Tibial artery (tissue), 4 donors: Measurements from ENCODE around the gene CRYGA.
"Not testable (repeated sequence)": the region's sequence is repeated elsewhere in the genome, so short reads cannot be mapped to it uniquely, and the experiment has no call there.

Experiments used
- DNase-seq, 2 donors: peaks; one replicate each; pipeline ENCODE4 v3.0.0-alpha.2; 2019
- H3K27ac ChIP-seq, 2 donors: fragments of 200-600 bp; sonication (generic) in 1 of 2; 1 replicate in 1 of 2; 2 replicates in 1 of 2; pipeline ENCODE4 v1.5.1; 2018 to 2019; ENCODE audit warnings: mild to moderate bottlenecking in 1 of 2
- H3K27me3 ChIP-seq, 2 donors: fragments of 200-600 bp; sonication (generic) in 1 of 2; one replicate each; pipeline versions ENCODE4 v1.5.1 to v1.6.0; 2016 to 2019
- H3K36me3 ChIP-seq, 3 donors: fragments of 200-600 bp; sonication (generic) in 2 of 3; one replicate each; pipeline ENCODE4 v1.5.1; 2016 to 2019; ENCODE audit warnings: mild to moderate bottlenecking in 2 of 3
- H3K4me1 ChIP-seq, 4 donors: fragments of 200-600 bp; sonication (generic) in 2 of 4; 1 replicate in 3 of 4; 2 replicates in 1 of 4; pipeline ENCODE4 v1.5.1; 2016 to 2019
- H3K4me3 ChIP-seq, 2 donors: fragments of 200-600 bp; sonication (generic) in 1 of 2; 1 replicate in 1 of 2; 2 replicates in 1 of 2; pipeline ENCODE4 v1.5.1; 2018 to 2019; ENCODE audit warnings: mild to moderate bottlenecking in 2 of 2
- H3K9me3 ChIP-seq, 3 donors: fragments of 200-600 bp; sonication (generic) in 1 of 3; one replicate each; pipeline ENCODE4 v1.5.1; 2016 to 2019
- intact Hi-C: fragments of 100-400 bp; cut with DNase I; formaldehyde crosslinking; loops from one replicate; pipeline ENCODE4 v1.15.0; 2023; ENCODE audit warnings: low total_unique reads
- TF ChIP-seq, protein P1 (sequence below), 2 experiments: fragments of 200-600 bp in 1 of 2; fragments of 450-650 bp in 1 of 2; IDR thresholded peaks; one replicate each; pipeline ENCODE4 v1.5.1; 2017 to 2019; ENCODE audit warnings: antibody characterized with exemption in 2 of 2, mild to moderate bottlenecking in 1 of 2, moderate library complexity in 1 of 2

CRYGA gene

DNA sequence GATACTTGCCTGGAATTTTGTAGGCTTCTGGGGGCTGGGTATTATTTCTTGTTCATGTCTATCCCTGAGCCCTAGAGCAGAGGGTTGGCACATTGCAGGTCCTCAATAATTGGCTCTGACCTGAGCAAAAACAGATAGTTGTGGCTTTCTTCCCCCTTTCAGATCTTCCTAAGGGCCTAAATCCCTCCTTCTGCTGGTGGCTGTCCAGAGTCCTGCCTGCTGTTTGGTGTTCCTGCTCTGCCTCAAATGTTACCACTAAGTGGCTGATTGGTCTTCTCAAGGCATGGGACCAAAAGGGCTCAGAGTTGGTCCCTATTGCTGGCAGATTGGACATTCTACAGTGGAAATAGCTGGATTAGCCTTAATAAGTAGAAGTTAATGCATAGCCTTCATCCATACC, 16.4 kb downstream of the CRYGA start:
- TF ChIP-seq, protein P1, sequence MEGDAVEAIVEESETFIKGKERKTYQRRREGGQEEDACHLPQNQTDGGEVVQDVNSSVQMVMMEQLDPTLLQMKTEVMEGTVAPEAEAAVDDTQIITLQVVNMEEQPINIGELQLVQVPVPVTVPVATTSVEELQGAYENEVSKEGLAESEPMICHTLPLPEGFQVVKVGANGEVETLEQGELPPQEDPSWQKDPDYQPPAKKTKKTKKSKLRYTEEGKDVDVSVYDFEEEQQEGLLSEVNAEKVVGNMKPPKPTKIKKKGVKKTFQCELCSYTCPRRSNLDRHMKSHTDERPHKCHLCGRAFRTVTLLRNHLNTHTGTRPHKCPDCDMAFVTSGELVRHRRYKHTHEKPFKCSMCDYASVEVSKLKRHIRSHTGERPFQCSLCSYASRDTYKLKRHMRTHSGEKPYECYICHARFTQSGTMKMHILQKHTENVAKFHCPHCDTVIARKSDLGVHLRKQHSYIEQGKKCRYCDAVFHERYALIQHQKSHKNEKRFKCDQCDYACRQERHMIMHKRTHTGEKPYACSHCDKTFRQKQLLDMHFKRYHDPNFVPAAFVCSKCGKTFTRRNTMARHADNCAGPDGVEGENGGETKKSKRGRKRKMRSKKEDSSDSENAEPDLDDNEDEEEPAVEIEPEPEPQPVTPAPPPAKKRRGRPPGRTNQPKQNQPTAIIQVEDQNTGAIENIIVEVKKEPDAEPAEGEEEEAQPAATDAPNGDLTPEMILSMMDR (IDR thresholded peaks at IDR 0.05), result no peak
- Histone ChIP-seq H3K36me3 (no peaks in the 10 kb centered on the region), H3K4me1 (no peaks in the 10 kb centered on the region), H3K27me3 (no peaks in the 10 kb centered on the region), H3K4me3 (no peak overlapping the region), H3K9me3 (no peaks in the 10 kb centered on the region), H3K27ac (no peak overlapping the region)
- no peak for DNase-seq
- intact Hi-C loops, result no loop called here

DNA sequence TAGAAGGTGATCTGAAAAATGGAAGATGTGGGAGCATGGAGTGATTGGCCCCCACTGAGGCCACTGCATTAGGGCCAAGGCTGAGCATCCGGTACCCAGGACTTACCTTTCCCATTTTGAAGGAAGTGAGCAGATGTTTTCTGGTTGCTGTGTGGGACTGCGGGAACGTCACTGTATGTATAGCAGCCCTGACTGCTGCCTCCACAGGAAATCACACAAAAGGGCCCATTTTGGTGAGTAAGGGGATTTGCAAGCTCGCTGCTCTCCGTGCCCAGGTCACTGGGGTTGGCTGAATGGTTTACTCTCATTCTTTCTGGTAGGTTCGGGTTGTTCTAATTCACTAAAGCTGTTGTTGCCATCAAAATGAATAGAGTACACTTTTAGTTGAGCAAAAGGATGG, 17.4 kb downstream of the CRYGA start, which contains the start of gene CRYGB:
TSS of gene CRYGB (minus strand) at position 153 of the 400 bp plus-strand sequence. CDS start at position 115, 38 bp downstream.
- no peak within 1 kb of the TSS for H3K4me3 ChIP-seq
- H3K9me3 ChIP-seq, result no peaks in the 10 kb centered on the region
- no peak for DNase-seq
- H3K36me3 ChIP-seq, result no peaks in the 10 kb centered on the region
- intact Hi-C loops, result no loop called here
- H3K27ac ChIP-seq, result no peak within 1 kb of the TSS
- no peaks in the 10 kb centered on the region for H3K4me1 ChIP-seq
- no peaks in the 10 kb centered on the region for H3K27me3 ChIP-seq
- TF ChIP-seq, protein P1 (IDR thresholded peaks at IDR 0.05), result no peak

DNA sequence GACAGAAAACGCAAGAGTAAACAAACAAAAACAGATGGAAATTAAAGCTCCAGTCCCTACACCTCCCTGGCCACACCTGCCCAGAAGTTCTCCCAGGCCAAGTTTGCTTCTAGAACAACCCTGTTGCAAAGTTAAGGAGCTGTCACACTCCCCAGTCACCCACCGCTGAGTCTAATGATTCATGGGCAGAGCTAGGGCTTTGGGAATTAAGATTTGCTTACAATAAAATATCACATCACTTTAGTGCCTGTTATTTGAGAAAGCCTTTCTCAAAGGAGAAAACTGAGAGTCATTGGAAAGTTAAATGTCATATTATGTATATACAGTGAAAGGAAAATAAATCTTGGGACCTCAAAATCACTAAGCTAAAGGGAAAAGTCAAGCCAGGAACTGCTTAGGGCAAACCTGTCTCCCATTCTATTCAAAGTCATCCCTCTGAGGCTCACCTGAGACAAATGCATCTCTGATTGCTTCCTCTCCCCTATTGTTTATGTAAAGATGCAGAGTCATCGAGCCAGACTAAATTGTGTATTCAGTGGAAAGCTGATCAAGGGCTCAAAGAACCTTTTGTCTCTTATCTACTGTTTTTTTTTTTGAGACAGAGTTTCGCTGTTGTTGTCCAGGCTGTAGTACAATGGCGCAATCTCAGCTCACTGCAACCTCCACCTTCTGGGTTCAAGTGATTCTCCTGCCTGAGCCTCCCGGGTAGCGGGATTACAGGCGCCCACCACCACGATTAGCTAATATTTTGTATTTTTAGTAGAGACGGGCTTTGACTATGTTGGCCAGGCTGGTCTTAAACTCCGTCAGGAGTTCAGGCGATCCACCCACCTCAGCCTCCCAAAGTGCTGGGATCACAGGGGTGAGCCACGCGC, 20.2 kb downstream of the CRYGA start:
- intact Hi-C loops, result no loop called here
- H3K36me3 ChIP-seq, result no peaks in the 10 kb centered on the region
- no peak for DNase-seq
- H3K4me3 ChIP-seq, result no peak overlapping the region
- no peaks in the 10 kb centered on the region for H3K9me3 ChIP-seq
- TF ChIP-seq, protein P1 (IDR thresholded peaks at IDR 0.05), result no peak
- no peaks in the 10 kb centered on the region for H3K4me1 ChIP-seq
- H3K27me3 ChIP-seq, result no peaks in the 10 kb centered on the region
- no peak overlapping the region for H3K27ac ChIP-seq

DNA sequence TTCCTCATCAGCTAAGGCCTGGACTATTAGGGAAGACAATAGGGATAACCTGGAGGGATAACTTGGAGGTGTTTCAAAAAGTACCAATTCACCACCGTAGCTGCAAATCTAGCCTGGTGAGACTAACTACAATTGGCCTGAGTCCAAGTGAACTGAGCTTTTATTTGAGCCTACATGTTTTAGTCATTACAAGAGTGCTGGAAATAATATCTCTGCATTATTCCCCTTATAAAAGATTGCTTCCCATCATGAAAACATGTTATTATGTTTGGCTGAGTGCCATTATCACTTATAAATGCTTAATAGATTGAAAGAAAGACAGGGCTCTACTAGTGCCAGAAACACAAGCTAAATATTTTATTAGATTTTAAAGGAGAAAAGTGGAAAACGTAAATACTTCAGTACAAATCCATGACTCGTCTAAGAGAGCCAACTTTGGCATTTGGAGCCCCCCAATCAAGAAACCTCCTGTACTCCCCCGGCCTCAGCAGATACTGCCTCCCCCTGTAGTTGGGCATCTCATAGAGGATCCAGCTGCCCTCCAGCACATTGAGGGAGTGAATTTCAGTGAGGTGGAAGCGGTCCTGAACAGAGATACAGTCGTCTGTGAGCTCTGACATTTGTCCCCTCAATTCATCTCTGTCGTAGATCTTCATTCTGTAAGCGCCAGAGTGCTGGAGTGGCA, 21.0 kb downstream of the CRYGA start:
- DNase-seq, result no peak
- Histone ChIP-seq H3K9me3 (no peaks in the 10 kb centered on the region), H3K27me3 (no peaks in the 10 kb centered on the region), H3K27ac (no peak overlapping the region), H3K4me3 (no peak overlapping the region), H3K36me3 (no peaks in the 10 kb centered on the region), H3K4me1 (no peaks in the 10 kb centered on the region)
- intact Hi-C loops, result no loop called here
- TF ChIP-seq, protein P1 (IDR thresholded peaks at IDR 0.05), result no peak

DNA sequence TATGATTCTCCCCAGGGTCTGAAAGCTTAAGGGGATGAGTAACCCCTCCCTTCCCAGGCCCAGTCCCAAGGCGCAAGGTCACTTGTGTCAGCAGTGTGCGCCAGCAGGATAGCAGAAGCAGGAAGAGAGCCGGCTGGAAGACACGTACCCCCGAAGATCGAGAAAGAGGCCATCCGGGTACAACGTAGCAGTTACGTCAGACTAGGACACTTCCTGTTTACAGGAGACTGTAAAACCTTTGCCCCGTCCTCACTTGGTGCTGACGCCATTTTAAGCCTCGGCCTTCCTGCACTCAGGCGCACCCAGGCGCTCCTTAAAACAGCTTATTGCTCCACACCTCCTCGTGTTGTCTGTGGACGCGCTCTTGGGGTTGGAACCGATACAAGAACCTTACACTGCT, 23.9 kb downstream of the CRYGA start:
- intact Hi-C loops, result no loop called here
- H3K36me3 ChIP-seq, result no peaks in the 10 kb centered on the region
- H3K27ac ChIP-seq, result no peak overlapping the region

DNA sequence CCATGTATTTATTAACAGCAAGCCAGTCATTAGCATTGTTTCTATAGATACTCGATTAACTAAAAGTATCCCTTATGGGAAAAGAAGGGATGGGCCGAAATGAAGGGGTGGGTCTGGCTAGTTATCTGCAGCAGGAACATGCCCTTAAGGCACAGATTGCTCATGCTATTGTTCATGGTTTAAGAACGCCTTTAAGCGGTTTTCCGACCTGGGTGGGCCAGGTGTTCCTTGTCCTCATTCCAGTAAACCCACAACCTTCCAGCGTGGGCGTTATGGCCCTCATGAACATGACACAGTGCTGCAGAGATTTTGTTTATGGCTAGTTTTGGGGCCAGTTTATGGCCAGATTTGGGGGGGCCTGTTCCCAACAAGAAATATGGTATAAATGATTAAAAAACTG, 25.1 kb downstream of the CRYGA start:
- H3K4me3 ChIP-seq, H3K36me3 ChIP-seq, H3K27ac ChIP-seq, intact Hi-C loops, H3K9me3 ChIP-seq, DNase-seq, H3K27me3 ChIP-seq, H3K4me1 ChIP-seq: not testable (repeated sequence)

More for the DNA sequence above, 23.9 kb downstream of the CRYGA start:
- no peaks in the 10 kb centered on the region for H3K4me1 ChIP-seq
- H3K27me3 ChIP-seq, result peaks cover 0 to 4% of the 10 kb centered on the region in 2 donors
- TF ChIP-seq, protein P1 (IDR thresholded peaks at IDR 0.05), result no peak
- no peak overlapping the region for H3K4me3 ChIP-seq
- H3K9me3 ChIP-seq, result no peaks in the 10 kb centered on the region
- DNase-seq, result no peak
